SK-N-MC (cell line): ENCODE results near the gene CPNE6.

ENCODE experiments used
- EZH2 ChIP-seq: fragments of 200-600 bp; sonication (generic); IDR thresholded peaks from one replicate; pipeline ENCODE4 v1.6.1; 2017; ENCODE audit warnings: antibody characterized with exemption
- POLR2AphosphoS5 ChIP-seq: IDR thresholded peaks from 2 replicates; pipeline ENCODE4 v1.6.1; 2012; ENCODE audit warnings: mild to moderate bottlenecking, low read depth, low read length, borderline replicate concordance

- TF ChIP-seq EZH2: no peak
- TF ChIP-seq POLR2AphosphoS5: no peak
Measured at GRCh38 chr14:24083462-24083861, 12.1 kb downstream of the CPNE6 start.
